Gastrocnemius medialis (tissue), 4 donors: ENCODE data around the gene GABBR2. TPM values are rescaled to one million over a fixed set of nuclear protein-coding genes. Genes with fewer than 3 reads are reported as not detected.

Experiments
- ATAC-seq, 2 donors: fragments of 150-250 bp; one replicate each; pipeline ENCODE4 v1.9.1; 2016
- DNase-seq, 2 donors: peaks; one replicate each; pipeline ENCODE4 v3.0.0-alpha.2; 2019
- H3K27ac ChIP-seq, 4 donors: fragments of 200-600 bp; sonication (generic); 1 replicate in 1 of 4; 2 replicates in 3 of 4; pipeline ENCODE4 v1.5.1; 2016 to 2018; ENCODE audit warnings: mild to moderate bottlenecking in 2 of 4, moderate library complexity in 1 of 4
- H3K27me3 ChIP-seq, 3 donors: fragments of 200-600 bp; sonication (generic) in 2 of 3; 1 replicate in 1 of 3; 2 replicates in 2 of 3; pipeline versions ENCODE4 v1.5.1 to v1.6.0; 2016 to 2019; ENCODE audit warnings: mild to moderate bottlenecking in 1 of 3, moderate library complexity in 1 of 3
- H3K36me3 ChIP-seq, 2 donors: fragments of 200-600 bp; sonication (generic) in 1 of 2; one replicate each; pipeline ENCODE4 v1.5.1; 2017 to 2018
- H3K4me1 ChIP-seq, 2 donors: fragments of 200-600 bp; sonication (generic) in 1 of 2; one replicate each; pipeline ENCODE4 v1.5.1; 2016 to 2017; ENCODE audit warnings: mild to moderate bottlenecking in 2 of 2
- H3K4me3 ChIP-seq, 4 donors: fragments of 200-600 bp; sonication (generic) in 3 of 4; 1 replicate in 1 of 4; 2 replicates in 3 of 4; pipeline ENCODE4 v1.5.1; 2016 to 2019; ENCODE audit warnings: mild to moderate bottlenecking in 2 of 4
- H3K9me3 ChIP-seq, 3 donors: fragments of 200-600 bp; sonication (generic) in 2 of 3; 1 replicate in 1 of 3; 2 replicates in 2 of 3; pipeline ENCODE4 v1.5.1; 2016 to 2019
- CTCF ChIP-seq, 5 experiments: fragments of 450-650 bp in 3 of 5; fragments of 200-600 bp in 2 of 5; sonication (generic) in 2 of 5; IDR thresholded peaks in 4 of 5; conservative IDR thresholded peaks in 1 of 5; 1 replicate in 4 of 5; 2 replicates in 1 of 5; pipeline ENCODE4 v1.5.1; 2016 to 2019; ENCODE audit warnings: antibody characterized with exemption in 5 of 5, mild to moderate bottlenecking in 3 of 5, moderate library complexity in 3 of 5
- POLR2A ChIP-seq, 2 donors: fragments of 450-650 bp; IDR thresholded peaks; one replicate each; pipeline ENCODE4 v1.6.1; 2017; ENCODE audit warnings: antibody characterized with exemption in 2 of 2, mild to moderate bottlenecking in 2 of 2, moderate library complexity in 2 of 2
- in situ Hi-C, 4 donors: fragments of 200-750 bp; cut with MboI; loops; one replicate each; pipeline versions ENCODE4 v1.15.0 to v1.8.0; 2017; ENCODE audit warnings: low sequenced_read_pairs in 4 of 4
- intact Hi-C: fragments of 100-400 bp; cut with DNase I; formaldehyde crosslinking; loops from one replicate; pipeline ENCODE4 v1.15.1; 2023; ENCODE audit warnings: low total_unique reads
- total RNA-seq, 4 donors: library from RNA; depleted of rRNA; stranded (reverse); fragments of >200 nt; gene quantifications; one replicate each; pipeline versions ENCODE4 v1.1.0 to v1.2.3, GENCODE V29; 2016

The GABBR2 gene
- total RNA-seq, 4 donors from 2014 or later: 0.46 to 0.80 TPM; not detected in 2

- H3K4me3 ChIP-seq: no peak overlapping the region
- DNase-seq (no peak), ATAC-seq (no peak)
- no peaks in the 10 kb centered on the region for H3K4me1 ChIP-seq
- no peak overlapping the region for H3K27ac ChIP-seq
- no peaks in the 10 kb centered on the region for H3K36me3 ChIP-seq
- intact Hi-C loops (no loop called here), in situ Hi-C loops (no loop called here)
- H3K9me3 ChIP-seq: no peaks in the 10 kb centered on the region
- no peaks in the 10 kb centered on the region for H3K27me3 ChIP-seq
- TF ChIP-seq POLR2A (IDR thresholded peaks at IDR 0.05) (no peak), CTCF (IDR thresholded peaks at IDR 0.05 in 4 of 5, conservative IDR thresholded peaks at IDR 0.05 in 1 of 5) (no peak)
Observed at GRCh38 chr9:98606730-98607129, 102.0 kb downstream of the GABBR2 start.

- Histone ChIP-seq H3K27me3 (no peaks in the 10 kb centered on the region), H3K27ac (no peak overlapping the region), H3K4me3 (no peak overlapping the region), H3K9me3 (no peaks in the 10 kb centered on the region), H3K36me3 (no peaks in the 10 kb centered on the region), H3K4me1 (no peaks in the 10 kb centered on the region)
- DNase-seq (no peak), ATAC-seq (no peak)
- in situ Hi-C loops: no loop called here
- intact Hi-C loops: no loop called here
- no peak for TF ChIP-seq POLR2A (IDR thresholded peaks at IDR 0.05)
- no peak for TF ChIP-seq CTCF (IDR thresholded peaks at IDR 0.05 in 4 of 5, conservative IDR thresholded peaks at IDR 0.05 in 1 of 5)
Observed at GRCh38 chr9:98605116-98605515, 103.6 kb downstream of the GABBR2 start.

GRCh38 chr9:98603821-98604383 lies 104.8 kb downstream of the GABBR2 start:
- in situ Hi-C loops: no loop called here
- no peak overlapping the region for H3K4me3 ChIP-seq
- intact Hi-C loops: no loop called here

GRCh38 chr9:98602839-98603500 lies 105.8 kb downstream of the GABBR2 start:
- TF ChIP-seq POLR2A (IDR thresholded peaks at IDR 0.05): no peak
- no peak for TF ChIP-seq CTCF (IDR thresholded peaks at IDR 0.05 in 4 of 5, conservative IDR thresholded peaks at IDR 0.05 in 1 of 5)

More at GRCh38 chr9:98603821-98604383, 104.8 kb downstream of the GABBR2 start:
- no peak for DNase-seq
- no peaks in the 10 kb centered on the region for H3K27me3 ChIP-seq
- no peaks in the 10 kb centered on the region for H3K4me1 ChIP-seq
- no peak for ATAC-seq
- no peak for TF ChIP-seq CTCF (IDR thresholded peaks at IDR 0.05 in 4 of 5, conservative IDR thresholded peaks at IDR 0.05 in 1 of 5)
- no peak for TF ChIP-seq POLR2A (IDR thresholded peaks at IDR 0.05)
- H3K27ac ChIP-seq: no peak overlapping the region
- H3K9me3 ChIP-seq: no peaks in the 10 kb centered on the region
- H3K36me3 ChIP-seq: no peaks in the 10 kb centered on the region

More at GRCh38 chr9:98602839-98603500, 105.8 kb downstream of the GABBR2 start:
- H3K4me3 ChIP-seq: no peak overlapping the region
- no peaks in the 10 kb centered on the region for H3K36me3 ChIP-seq
- ATAC-seq: no peak
- H3K9me3 ChIP-seq: no peaks in the 10 kb centered on the region
- intact Hi-C loops (no loop called here), in situ Hi-C loops (no loop called here)
- H3K27ac ChIP-seq: no peak overlapping the region
- H3K4me1 ChIP-seq: no peaks in the 10 kb centered on the region
- DNase-seq: no peak
- H3K27me3 ChIP-seq: no peaks in the 10 kb centered on the region
